HUES6 (cell line): ENCODE results near the gene CABP1.

ENCODE experiments used
- H3K27ac ChIP-seq: 2 replicates; pipeline ENCODE4 v1.7.0; 2013; ENCODE audit warnings: low read depth, mild to moderate bottlenecking, low read length, inconsistent platforms
- H3K27me3 ChIP-seq: 2 replicates; pipeline ENCODE4 v1.6.1; 2013; ENCODE audit warnings: low read length; ENCODE audit not compliant: control insufficient read depth, insufficient read depth
- H3K36me3 ChIP-seq: 2 replicates; pipeline ENCODE4 v1.6.1; 2013; ENCODE audit warnings: low read length; ENCODE audit not compliant: control insufficient read depth, insufficient read depth
- H3K4me1 ChIP-seq: 2 replicates; pipeline ENCODE4 v1.6.1; 2013; ENCODE audit warnings: low read length; ENCODE audit not compliant: control insufficient read depth, insufficient read depth
- H3K4me3 ChIP-seq: 2 replicates; pipeline ENCODE4 v1.5.1; 2013; ENCODE audit warnings: low read depth, low read length
- H3K9ac ChIP-seq: one replicate; pipeline ENCODE4 v1.6.1; 2013; ENCODE audit warnings: mild to moderate bottlenecking, low read length
- H3K9me3 ChIP-seq: 2 replicates; pipeline ENCODE4 v1.6.1; 2013; ENCODE audit warnings: low read depth, low read length; ENCODE audit not compliant: control insufficient read depth, insufficient read depth

The CABP1 gene

DNA sequence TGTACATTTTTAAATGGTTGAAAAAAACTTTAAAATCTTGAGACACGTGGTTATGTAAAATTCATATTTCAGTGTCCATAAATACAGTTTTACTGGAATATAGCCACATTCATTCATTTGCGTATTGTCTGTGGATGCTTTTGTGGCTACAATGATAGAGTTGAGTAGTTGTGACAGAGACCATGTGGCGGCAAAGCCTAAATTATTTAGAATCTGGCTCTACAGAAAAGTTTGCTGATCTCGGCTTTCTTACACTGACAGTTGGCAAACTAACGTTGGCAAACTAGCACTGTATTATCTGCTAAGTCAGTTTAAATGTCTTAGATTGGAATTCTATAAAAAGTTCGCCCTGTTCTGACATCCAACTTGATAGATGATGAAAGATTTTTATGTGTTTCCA is 72.2 kb downstream of the CABP1 start:
- Histone ChIP-seq H3K36me3 (peaks cover 38% of the 10 kb centered on the region), H3K9me3 (no peaks in the 10 kb centered on the region), H3K4me1 (peaks cover 12% of the 10 kb centered on the region), H3K9ac (no peak overlapping the region), H3K27ac (no peak overlapping the region), H3K27me3 (no peaks in the 10 kb centered on the region), H3K4me3 (no peak overlapping the region)

DNA sequence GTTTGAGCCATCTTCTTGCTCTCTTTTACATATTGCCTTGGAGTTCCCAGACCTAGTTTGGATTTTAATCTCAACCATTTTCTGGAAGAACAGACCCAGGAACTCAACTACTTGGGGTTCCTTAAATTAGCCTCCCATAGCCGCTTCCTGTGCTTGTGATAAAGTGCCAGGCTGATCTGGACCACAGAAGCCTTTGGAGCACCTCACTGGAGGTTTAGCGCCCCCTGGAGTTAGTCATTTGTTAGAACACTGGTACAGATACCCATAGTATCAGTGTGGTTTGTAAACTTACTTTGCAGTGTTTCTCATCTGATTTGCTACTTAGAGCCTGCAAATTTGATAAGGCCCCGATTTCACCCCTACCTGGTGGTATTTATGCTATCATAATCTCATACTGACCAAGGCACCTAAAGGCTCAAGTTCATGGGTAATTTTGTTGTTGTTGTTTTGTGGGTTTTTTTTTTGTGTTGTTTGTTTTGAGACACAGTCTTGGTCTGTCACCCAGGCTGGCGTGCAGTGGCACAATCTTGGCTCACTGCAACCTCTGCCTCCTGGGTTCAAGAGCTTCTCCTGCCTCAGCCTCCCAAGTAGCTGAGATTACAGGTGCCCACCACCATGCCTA is 73.5 kb downstream of the CABP1 start:
- H3K4me3 ChIP-seq = no peak overlapping the region
- no peaks in the 10 kb centered on the region for H3K27me3 ChIP-seq
- no peak overlapping the region for H3K9ac ChIP-seq
- no peaks in the 10 kb centered on the region for H3K9me3 ChIP-seq
- no peak overlapping the region for H3K27ac ChIP-seq
- peaks cover 48% of the 10 kb centered on the region for H3K36me3 ChIP-seq
- H3K4me1 ChIP-seq = peaks cover 12% of the 10 kb centered on the region
